PC-9 (cell line): ENCODE data around the gene BSND.

Source experiments
- CTCF ChIP-seq: fragments of 200-600 bp; sonication (generic); conservative IDR thresholded peaks from 2 replicates; pipeline ENCODE4 v1.6.1; 2017; ENCODE audit warnings: mixed run types, antibody characterized with exemption, mild to moderate bottlenecking, moderate library complexity
- EZH2 ChIP-seq: fragments of 200-600 bp; sonication (generic); IDR thresholded peaks from 2 replicates; pipeline ENCODE4 v1.8.0; 2017; ENCODE audit warnings: antibody characterized with exemption, low read depth

- TF ChIP-seq EZH2 (no peak), CTCF (no peak)
These were observed 51.2 kb downstream of the BSND start for GRCh38 chr1:55049914-55050278.
